Esophagus muscularis mucosa (tissue), 4 donors: ENCODE measurements around the gene ANTXR1. TPM values are rescaled to one million over a fixed set of nuclear protein-coding genes. Genes with fewer than 3 reads are reported as not detected.

Experiments used
- DNase-seq: peaks from one replicate; pipeline ENCODE4 v3.0.0-alpha.2; 2017; ENCODE audit errors: extremely low spot score
- H3K27ac ChIP-seq, 4 donors: fragments of 200-600 bp; sonication (generic); replicated peaks in 1 of 4; 1 replicate in 3 of 4; 2 replicates in 1 of 4; pipeline ENCODE4 v1.5.1; 2016 to 2019; ENCODE audit warnings: mild to moderate bottlenecking in 1 of 4
- H3K27me3 ChIP-seq, 4 donors: fragments of 200-600 bp; sonication (generic); one replicate each; pipeline versions ENCODE4 v1.5.1 to v1.6.0; 2016 to 2019
- H3K36me3 ChIP-seq, 4 donors: fragments of 200-600 bp; sonication (generic); one replicate each; pipeline ENCODE4 v1.5.1; 2016 to 2019
- H3K4me1 ChIP-seq, 4 donors: fragments of 200-600 bp; sonication (generic); one replicate each; pipeline ENCODE4 v1.5.1; 2016 to 2019
- H3K4me3 ChIP-seq, 4 donors: fragments of 200-600 bp; sonication (generic); 1 replicate in 2 of 4; 2 replicates in 2 of 4; pipeline ENCODE4 v1.5.1; 2016 to 2019; ENCODE audit warnings: mild to moderate bottlenecking in 4 of 4, moderate library complexity in 1 of 4
- H3K9me3 ChIP-seq, 4 donors: fragments of 200-600 bp; sonication (generic); 1 replicate in 3 of 4; 2 replicates in 1 of 4; pipeline ENCODE4 v1.5.1; 2016 to 2019
- CTCF ChIP-seq, 3 experiments: fragments of 200-600 bp in 2 of 3; fragments of 450-650 bp in 1 of 3; sonication (generic) in 2 of 3; IDR thresholded peaks; one replicate each; pipeline ENCODE4 v1.5.1; 2017 to 2019; ENCODE audit warnings: antibody characterized with exemption in 3 of 3, mild to moderate bottlenecking in 2 of 3, moderate library complexity in 1 of 3
- EP300 ChIP-seq: sonication (generic); formaldehyde crosslinking; IDR thresholded peaks from one replicate; pipeline ENCODE4 v1.6.1; 2017; ENCODE audit warnings: antibody characterized with exemption
- POLR2A ChIP-seq: fragments of 450-650 bp; IDR thresholded peaks from one replicate; pipeline ENCODE4 v1.6.1; 2017; ENCODE audit warnings: antibody characterized with exemption, moderate library complexity, mild to moderate bottlenecking, low read depth
- POLR2AphosphoS5 ChIP-seq, 2 donors: sonication (generic); formaldehyde crosslinking; IDR thresholded peaks; one replicate each; pipeline ENCODE4 v1.6.1; 2017; ENCODE audit warnings: antibody characterized with exemption in 2 of 2
- WGBS: methylation state at CpG from one replicate; pipeline ENCODE4 v1.1.5; 2018; 5-methylcytosine and 5-hydroxymethylcytosine counted together
- intact Hi-C: fragments of 100-400 bp; cut with DNase I; formaldehyde crosslinking; loops from one replicate; pipeline ENCODE4 v1.15.1; 2023
- total RNA-seq, 4 donors: library from RNA; depleted of rRNA; stranded (reverse); fragments of >200 nt; gene quantifications; one replicate each; pipeline versions ENCODE4 v1.1.0 to v1.2.1, GENCODE V29; 2016

ANTXR1 gene
- total RNA-seq, 4 donors from 2014 or later: 74.6 to 115 (median 92.1) TPM

GRCh38 chr2:69113627-69114026 is 100.6 kb downstream of the ANTXR1 start:
- H3K9me3 ChIP-seq: no peaks in the 10 kb centered on the region

GRCh38 chr2:69114534-69114933 is 101.6 kb downstream of the ANTXR1 start:
- DNase-seq: peak; percentile 72
- H3K36me3 ChIP-seq: no peaks in the 10 kb centered on the region
- 78% methylated on average over 1 of the region's 1 CpG for WGBS
- no peak overlapping the region for H3K4me3 ChIP-seq
- peak overlapping the region in 1 of 4 donors; percentile 76 for H3K27ac ChIP-seq
- no peaks in the 10 kb centered on the region for H3K27me3 ChIP-seq
- peaks cover 7 to 82% (median 66%) of the 10 kb centered on the region in 4 donors for H3K4me1 ChIP-seq
- intact Hi-C loops: no loop called here
- TF ChIP-seq CTCF (IDR thresholded peaks at IDR 0.05) (no peak), EP300 (no peak), POLR2A (no peak), POLR2AphosphoS5 (IDR thresholded peaks at IDR 0.05) (no peak)
- H3K9me3 ChIP-seq: no peaks in the 10 kb centered on the region

More at GRCh38 chr2:69113627-69114026, 100.6 kb downstream of the ANTXR1 start:
- no peak overlapping the region for H3K4me3 ChIP-seq
- no peaks in the 10 kb centered on the region for H3K36me3 ChIP-seq
- peak overlapping the region in 3 of 4 donors; percentile 6 to 76 (median 17) for H3K27ac ChIP-seq
- WGBS: 65% methylated on average over 3 of the region's 3 CpGs
- intact Hi-C loops: no loop called here
- no peaks in the 10 kb centered on the region for H3K27me3 ChIP-seq
- DNase-seq: no peak
- H3K4me1 ChIP-seq: peaks cover 7 to 82% (median 66%) of the 10 kb centered on the region in 4 donors
- TF ChIP-seq EP300 (no peak), POLR2A (no peak), POLR2AphosphoS5 (IDR thresholded peaks at IDR 0.05) (no peak), CTCF (IDR thresholded peaks at IDR 0.05) (no peak)

GRCh38 chr2:69116438-69116837 is 103.5 kb downstream of the ANTXR1 start:
- no peaks in the 10 kb centered on the region for H3K9me3 ChIP-seq
- peak overlapping the region; percentile 71 to 84 (median 76) for H3K27ac ChIP-seq
- H3K27me3 ChIP-seq: no peaks in the 10 kb centered on the region
- no peaks in the 10 kb centered on the region for H3K36me3 ChIP-seq
- peak; percentile 78 for DNase-seq
- intact Hi-C loops: loop anchor here (5.0 kb wide), 1 partner anchor 94 kb away; no protein-coding TSS in a partner anchor
- no peak for TF ChIP-seq POLR2A
- no peak for TF ChIP-seq EP300
- no peak for TF ChIP-seq CTCF (IDR thresholded peaks at IDR 0.05)
- TF ChIP-seq POLR2AphosphoS5 (IDR thresholded peaks at IDR 0.05): no peak
- H3K4me3 ChIP-seq: no peak overlapping the region
- WGBS: 41% methylated on average over 4 of the region's 4 CpGs
- H3K4me1 ChIP-seq: peaks cover 7 to 77% (median 61%) of the 10 kb centered on the region in 4 donors

GRCh38 chr2:69118609-69119008 is 105.6 kb downstream of the ANTXR1 start:
- Histone ChIP-seq H3K9me3 (no peaks in the 10 kb centered on the region), H3K27me3 (no peaks in the 10 kb centered on the region), H3K4me3 (no peak overlapping the region), H3K4me1 (peaks cover 10 to 62% (median 52%) of the 10 kb centered on the region in 4 donors), H3K36me3 (peaks cover 0 to 8% (median 2%) of the 10 kb centered on the region in 4 donors), H3K27ac (peak overlapping the region; percentile 74 to 84 (median 80))
- 63% methylated on average over 13 of the region's 13 CpGs for WGBS
- TF ChIP-seq EP300: no peak
- no peak for TF ChIP-seq POLR2A
- peak; percentile 27 to 29 for TF ChIP-seq POLR2AphosphoS5 (IDR thresholded peaks at IDR 0.05)
- TF ChIP-seq CTCF (IDR thresholded peaks at IDR 0.05): no peak
- no peak for DNase-seq
- intact Hi-C loops: loop anchor here (5.0 kb wide), 1 partner anchor 96 kb away; no protein-coding TSS in a partner anchor
